Right renal pelvis (tissue), 4 donors: ENCODE measurements around the gene PKNOX2. TPM values are rescaled to one million over a fixed set of nuclear protein-coding genes. Genes with fewer than 3 reads are reported as not detected.

Experiments
- DNase-seq, 4 donors: peaks; one replicate each; pipeline ENCODE4 v3.0.0-alpha.2; 2013; ENCODE audit warnings: low read depth in 4 of 4, low spot score in 3 of 4, missing footprints in 1 of 4
- polyA plus RNA-seq, 4 donors: library from polyadenylated mRNA; unstranded; fragments of 120-200 nt; gene quantifications; one replicate each; pipeline ENCODE4 v1.2.1, GENCODE V29; 2013; ENCODE audit not compliant: insufficient read length in 4 of 4

The PKNOX2 gene
- polyA plus RNA-seq, 4 donors: 13.2 to 14.5 (median 13.4) TPM

- DNase-seq: no peak
Measured at GRCh38 chr11:125153837-125154236, 10.7 kb upstream of the PKNOX2 start.

- DNase-seq: no peak
Measured at GRCh38 chr11:125154378-125155099, 10.0 kb upstream of the PKNOX2 start.

GRCh38 chr11:125155100-125155444, 9.5 kb upstream of the PKNOX2 start:
- DNase-seq: no peak

- no peak for DNase-seq
Measured at GRCh38 chr11:125155767-125156166, 8.8 kb upstream of the PKNOX2 start.

- DNase-seq: no peak
Measured at GRCh38 chr11:125156346-125157117, 8.0 kb upstream of the PKNOX2 start.

- DNase-seq: no peak
Measured at GRCh38 chr11:125157118-125157733, 7.3 kb upstream of the PKNOX2 start.

GRCh38 chr11:125157953-125158680, 6.4 kb upstream of the PKNOX2 start:
- DNase-seq: no peak

- no peak for DNase-seq
Measured at GRCh38 chr11:125162743-125163142, 1.8 kb upstream of the PKNOX2 start.

- no peak for DNase-seq
Measured at GRCh38 chr11:125163431-125164063, 1.0 kb upstream of the PKNOX2 start.

GRCh38 chr11:125164091-125164421, 495 bp upstream of the PKNOX2 start:
- no peak for DNase-seq

GRCh38 chr11:125165111-125165842, 726 bp downstream of the PKNOX2 start:
- no peak for DNase-seq

GRCh38 chr11:125165843-125166763, 1.6 kb downstream of the PKNOX2 start:
- no peak for DNase-seq

- no peak for DNase-seq
Measured at GRCh38 chr11:125166764-125167291, 2.3 kb downstream of the PKNOX2 start.

- peak in 1 of 4 donors; percentile 51 for DNase-seq
Measured at GRCh38 chr11:125167292-125167953, 2.9 kb downstream of the PKNOX2 start.

GRCh38 chr11:125167954-125168835, 3.6 kb downstream of the PKNOX2 start:
- DNase-seq: peak in 1 of 4 donors; percentile 41

GRCh38 chr11:125168918-125169456, 4.4 kb downstream of the PKNOX2 start:
- DNase-seq: no peak

- DNase-seq: no peak
Measured at GRCh38 chr11:125170001-125170509, 5.5 kb downstream of the PKNOX2 start.
